Activated T-helper 1 cell treated with Interleukin-2 at 50 U/mL for 16 hours (primary cell): ENCODE results near the gene GDF9.

Experiments
- DNase-seq: peaks from one replicate; pipeline ENCODE4 v3.0.0-alpha.2; 2020; ENCODE audit warnings: low read depth

The GDF9 gene

DNA sequence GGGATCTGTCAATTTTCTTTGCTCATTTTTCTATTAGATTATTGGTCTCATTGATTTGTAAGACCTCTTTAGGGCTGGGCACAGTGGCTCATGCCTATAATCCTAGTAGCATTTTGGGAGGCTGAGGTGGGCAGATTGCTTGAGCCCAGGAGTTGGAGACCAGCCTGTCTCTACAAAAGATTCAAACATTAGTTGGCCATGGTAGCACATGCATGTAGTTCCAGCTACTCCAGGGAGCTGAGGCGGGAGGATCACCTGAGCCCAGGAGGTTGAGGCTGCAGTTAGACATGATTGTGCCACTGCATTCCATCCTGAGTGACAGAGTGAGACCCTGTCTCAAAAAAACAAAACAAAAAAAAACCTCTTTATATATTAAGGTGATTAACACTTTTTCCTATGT lies 29.4 kb downstream of the GDF9 start:
- DNase-seq = no peak

DNA sequence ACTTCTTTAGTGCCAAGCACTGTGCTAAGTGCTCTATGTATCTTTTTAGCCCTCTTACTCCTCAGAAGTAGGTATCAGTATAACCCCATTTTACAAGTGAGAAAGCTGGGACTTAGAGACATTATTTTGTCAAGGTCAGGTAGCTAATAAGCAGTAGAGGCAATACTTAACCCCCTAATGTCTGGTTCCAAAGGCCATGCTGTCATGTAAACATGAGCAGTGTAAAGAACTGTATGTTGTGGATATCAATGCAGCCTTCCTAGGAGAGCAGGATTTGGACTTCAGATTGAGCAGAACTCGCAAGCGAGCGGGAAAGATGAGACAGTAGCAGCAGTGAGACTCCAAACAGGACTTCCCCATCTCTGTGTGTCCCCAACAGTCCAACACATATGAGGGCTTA lies 32.2 kb downstream of the GDF9 start:
- no peak for DNase-seq

DNA sequence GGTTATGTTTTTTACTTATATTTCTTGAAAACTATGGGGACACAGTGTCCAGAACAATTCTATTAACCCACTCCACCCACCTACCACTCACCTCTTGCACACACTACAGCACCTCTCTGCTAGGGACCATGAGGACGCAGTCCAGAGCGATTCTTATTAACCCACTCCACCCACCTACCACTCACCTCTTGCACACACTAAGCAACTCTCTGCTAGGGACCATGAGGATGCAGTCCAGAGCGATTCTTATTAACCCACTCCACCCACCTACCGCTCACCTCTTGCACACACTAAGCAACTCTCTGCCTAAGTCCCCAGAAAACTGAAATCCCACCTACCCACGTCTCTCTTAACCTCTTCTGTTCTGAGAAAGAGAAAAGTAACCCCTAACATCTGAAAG lies 33.7 kb downstream of the GDF9 start:
- DNase-seq = no peak

DNA sequence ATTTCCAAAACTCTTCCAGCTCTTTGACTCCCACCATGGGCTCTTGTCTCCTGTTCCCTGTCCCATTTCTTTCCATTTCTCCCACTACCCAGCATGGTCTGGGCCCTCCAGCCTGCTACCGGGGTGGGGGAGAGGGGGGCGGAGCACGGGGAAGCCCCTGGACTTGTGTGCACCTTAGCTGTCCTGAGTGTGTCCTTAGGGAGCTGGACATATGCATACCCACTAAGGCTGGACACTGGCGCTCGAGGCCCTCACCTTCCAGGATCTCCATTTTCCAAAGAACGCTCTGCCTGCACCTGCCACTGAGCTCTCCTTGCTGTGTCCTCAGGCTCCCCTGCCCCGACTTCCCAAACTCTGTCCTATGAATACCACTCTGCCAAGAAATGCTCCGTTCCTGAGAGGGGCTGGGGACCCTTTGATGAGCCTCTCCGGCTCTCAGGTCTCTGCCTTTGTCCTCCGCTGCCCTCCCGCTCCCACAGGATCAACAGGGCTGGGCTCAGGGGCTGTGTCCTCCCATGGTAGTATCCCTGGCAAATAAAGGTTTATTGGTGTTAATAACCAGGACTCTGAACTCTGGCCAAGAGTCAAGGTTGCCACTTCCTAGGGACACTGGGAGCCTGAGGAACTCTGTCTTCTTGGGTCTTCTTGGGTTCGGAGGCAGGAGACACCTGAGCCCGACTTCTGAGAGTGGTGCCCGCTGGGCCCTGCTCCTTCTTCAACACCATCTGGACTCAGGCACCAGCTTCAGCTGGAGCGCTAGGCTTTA lies 35.0 kb downstream of the GDF9 start:
- DNase-seq = no peak

DNA sequence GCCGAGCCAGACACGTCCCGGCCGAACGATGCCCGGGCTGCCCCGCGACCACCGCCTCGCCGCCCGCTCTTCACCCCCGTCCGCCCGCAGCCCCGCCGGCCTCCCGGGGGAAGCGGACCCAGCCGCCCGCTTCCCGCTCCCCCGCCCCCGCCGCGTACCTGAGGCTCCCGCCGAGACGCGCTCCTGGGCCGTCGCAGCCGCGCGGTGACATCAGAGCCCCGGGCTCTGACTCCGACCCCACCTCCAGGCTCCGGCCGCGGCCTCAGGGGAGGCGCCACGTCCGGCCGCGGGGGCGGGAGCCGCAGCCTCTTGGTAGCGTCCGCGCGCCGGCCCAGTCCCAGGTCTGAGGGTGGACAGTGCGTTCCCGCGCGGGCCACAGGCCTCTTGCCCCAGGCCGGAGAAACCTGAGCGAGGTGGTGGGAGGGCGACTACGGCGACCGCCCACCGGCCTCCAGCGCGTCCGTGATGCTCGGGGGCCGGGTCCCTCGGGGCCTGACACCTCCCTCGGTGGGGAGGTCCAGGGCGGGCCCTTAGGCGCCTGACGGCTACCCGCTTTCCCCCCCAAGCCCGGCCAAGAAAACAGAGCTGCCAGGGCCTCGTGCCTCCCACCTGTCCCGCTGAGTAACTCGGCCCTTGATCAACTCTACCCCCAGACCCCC lies 35.7 kb downstream of the GDF9 start, which contains the start of gene SHROOM1:
TSS of gene SHROOM1 (minus strand) at position 212 of the 659 bp plus-strand sequence. CDS start 4,507 bp downstream, outside the sequence.
- no peak for DNase-seq

DNA sequence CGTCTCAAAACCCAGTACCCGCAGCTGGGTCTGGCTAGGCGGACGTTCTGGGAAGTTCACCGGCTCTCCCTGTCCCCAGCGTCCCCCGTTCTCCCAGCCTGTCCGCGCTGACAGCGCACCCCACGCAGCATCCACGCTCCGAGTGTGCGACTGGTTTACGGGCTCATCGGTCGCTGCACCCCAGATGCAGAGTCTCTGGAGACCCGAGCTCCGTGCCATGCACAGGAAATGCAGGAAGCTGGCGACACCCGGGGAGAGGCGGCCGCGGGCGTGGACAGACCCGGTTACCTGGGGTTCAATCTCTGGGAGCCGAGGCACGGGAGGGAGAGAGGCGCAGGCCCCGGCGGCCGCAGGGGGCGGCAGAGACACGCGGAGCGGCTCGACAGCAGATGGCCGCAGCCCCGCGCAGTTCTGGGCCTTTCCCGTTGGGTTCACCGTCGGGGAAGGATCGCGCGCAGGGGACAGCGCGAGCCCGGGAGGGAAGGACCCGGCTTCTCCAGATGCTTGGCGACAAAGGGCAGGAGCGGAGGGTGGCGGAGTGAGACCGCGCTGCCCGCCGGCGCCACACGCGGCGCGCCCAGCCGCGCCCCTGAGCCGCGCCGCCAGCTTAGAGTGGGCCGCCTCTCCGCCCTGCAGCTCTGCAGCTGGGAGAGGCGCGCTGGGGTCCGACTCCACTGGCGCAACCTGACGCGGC lies 36.4 kb downstream of the GDF9 start:
- peak; percentile 43 for DNase-seq

DNA sequence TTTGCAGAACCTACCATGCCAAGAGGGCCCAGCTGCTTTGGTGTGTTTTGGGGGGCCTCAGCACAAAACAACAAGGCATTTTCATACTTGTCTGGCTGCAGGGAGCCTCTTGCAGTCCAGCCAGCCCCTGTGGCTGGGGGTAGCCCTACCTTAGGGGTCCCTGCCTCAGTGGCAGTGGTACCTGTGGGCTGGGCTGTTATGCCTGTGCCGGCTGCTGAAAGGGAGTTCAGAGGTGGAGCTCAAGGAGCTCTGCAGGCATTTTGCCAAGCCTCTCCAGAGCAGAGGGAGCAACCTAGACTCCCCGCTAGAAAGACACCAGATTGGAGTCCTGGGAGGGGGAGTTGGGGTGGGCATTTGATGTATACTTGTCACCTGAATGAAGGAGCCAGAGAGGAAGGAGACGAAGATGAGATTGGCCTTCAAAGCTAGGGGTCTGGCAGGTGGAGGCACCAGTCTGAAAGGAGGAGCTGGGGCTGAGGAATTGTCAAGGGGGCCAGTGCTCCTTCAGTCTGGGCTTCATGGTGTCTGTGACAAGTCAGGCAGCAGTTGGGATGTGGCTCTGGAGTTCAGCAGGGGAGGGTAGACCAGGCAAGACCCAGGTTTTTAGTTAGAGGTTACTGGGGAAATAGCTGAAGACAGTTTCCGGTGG lies 37.3 kb downstream of the GDF9 start:
- no peak for DNase-seq

DNA sequence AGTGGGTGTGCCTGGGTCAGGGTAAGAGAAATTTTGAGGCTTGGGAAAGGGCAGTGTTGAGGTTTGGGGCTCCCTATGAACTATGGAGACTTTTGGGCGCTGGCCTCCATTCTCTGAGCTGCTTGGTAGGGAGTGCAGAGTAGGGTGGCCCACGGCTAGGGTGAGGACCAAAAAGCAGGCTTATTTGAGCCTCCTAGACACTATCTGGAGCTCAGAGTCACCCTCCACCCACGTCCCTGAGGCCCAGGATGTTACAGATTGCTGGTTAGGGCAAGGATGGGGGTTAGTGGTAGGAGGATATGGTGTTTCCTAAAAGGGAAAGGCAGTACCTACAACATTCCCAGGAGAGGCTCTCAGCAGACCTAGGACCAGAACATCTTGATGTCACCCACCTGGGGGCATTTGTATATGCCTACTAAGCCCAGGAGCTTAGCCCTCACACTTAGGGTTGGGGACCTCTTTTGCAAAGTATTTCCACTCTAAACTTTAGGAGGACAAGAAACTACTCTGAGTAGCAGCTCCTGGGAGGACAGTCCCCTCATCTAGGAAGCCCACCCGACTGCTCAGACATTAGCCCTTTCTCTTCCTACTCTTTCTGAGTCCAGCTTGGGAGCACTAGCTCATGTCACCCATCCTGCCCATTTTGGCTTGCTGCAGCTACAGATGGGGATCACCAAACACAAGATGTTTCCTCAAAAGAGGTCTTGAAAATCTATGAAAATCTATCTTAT lies 38.2 kb downstream of the GDF9 start:
- no peak for DNase-seq

DNA sequence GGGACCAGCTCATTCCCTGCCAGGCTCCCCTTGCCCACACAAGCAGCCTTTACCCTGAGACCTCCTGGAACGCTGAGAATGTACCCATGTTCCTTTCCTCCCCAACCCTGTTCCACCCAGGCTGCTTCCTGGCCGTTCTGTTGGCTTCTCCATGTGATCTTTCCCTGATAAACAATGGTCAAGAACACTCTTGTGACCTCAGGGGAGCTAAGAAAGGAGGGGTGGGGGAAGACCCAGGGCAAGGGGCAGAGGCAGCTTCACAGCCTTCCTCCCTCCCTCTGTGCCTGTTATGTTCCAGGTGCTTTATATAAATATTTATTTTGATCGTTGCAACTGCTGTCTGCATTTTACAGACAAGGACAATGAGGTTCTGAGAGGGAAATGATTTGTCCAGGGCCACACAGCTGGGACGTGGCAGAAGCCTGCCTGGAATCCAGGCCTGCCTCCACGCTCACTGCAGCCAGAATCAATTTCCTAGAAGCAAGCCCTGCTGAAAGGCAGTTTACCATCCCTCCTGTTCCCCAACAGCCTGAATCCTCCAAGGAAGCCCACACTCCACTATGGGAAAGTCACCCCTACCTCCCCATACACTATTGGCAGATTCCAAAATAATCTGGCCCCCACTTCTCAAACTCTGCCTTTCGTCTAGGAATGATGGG lies 39.7 kb downstream of the GDF9 start:
- no peak for DNase-seq

DNA sequence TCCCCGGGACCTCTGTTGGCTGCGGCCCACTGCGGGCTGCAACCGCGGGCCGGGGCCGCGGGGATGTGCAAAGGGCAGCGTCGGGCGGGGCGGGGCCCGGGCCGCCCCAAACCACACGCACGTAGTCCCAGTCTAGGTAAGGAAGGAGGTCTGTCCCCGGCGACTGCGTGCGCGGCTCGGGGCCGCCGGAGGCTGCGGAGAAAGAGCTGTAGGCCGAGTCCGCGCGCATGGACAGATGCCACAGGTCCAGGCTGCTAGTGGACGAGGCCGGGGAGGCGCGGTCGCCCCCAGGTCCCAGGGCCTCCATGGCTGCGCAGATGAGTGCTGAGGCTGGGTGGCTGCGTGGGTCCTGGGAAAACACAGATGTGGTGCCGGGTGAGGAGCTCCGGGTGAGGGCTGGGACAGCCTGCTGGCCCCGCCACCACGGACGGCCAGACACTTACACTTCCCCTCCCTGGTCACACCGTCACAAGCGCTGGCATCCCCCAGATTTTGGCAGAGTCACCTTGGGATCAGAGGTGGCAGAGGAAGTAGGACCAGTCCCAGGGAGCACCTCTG lies 40.4 kb downstream of the GDF9 start:
- no peak for DNase-seq

DNA sequence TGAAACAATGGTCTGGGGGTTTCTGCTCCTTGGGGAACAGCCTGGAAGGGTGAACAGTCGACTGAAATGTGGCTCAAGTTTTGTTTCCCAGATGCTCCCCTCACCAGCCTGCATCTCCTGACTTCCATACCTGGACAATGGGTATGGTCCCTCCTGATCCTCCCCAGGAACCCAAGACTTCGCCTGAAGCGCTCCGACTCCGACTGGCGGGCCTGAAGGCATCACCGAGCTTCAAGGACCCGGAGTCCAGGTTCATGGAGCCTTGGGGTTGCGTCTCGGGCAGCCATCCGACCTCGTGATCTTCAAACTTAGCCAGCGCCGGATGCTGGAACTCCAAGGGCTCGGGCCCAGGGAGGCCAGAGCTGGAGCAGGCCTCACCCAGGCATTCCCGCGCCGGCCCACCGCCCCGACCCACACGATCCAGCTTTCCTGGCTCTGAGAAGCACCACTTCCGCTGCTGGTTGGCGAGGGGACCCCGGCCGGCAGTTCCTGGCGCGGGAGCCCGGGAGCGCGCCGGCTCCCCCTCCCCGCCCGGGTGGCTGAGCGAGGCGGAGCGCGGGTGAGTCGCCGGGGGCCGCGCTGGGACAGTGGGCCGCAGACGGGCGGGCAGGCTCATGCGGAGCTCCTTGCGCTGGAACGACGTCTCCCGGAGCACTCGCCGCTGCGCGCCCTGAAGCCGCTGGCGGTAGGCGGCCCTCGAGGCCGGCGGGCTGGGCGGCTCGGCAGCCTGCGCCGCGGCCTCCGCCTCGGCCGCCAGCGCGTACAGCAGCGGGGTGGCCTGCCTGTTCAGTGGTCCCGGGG lies 41.0 kb downstream of the GDF9 start:
- no peak for DNase-seq

DNA sequence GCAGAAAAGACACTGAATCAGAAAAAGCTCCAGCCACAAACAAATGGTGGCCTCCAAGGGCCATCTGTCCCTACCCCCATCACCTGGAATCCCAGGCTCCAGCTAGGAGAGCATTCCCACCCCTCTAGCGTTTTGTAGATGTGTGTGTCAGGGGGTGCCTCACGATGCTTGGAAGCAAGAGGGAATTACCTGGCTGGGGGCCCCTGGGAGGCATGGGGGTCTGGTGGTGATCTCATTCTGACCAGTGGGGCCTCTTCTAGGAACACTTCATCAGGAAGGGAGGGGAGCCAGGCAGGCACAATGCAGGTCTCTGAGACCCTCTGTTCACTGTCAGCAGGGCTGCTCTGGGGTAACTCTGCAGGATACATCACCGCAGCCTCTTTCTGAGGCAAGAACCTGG lies 41.8 kb downstream of the GDF9 start:
- DNase-seq = no peak

DNA sequence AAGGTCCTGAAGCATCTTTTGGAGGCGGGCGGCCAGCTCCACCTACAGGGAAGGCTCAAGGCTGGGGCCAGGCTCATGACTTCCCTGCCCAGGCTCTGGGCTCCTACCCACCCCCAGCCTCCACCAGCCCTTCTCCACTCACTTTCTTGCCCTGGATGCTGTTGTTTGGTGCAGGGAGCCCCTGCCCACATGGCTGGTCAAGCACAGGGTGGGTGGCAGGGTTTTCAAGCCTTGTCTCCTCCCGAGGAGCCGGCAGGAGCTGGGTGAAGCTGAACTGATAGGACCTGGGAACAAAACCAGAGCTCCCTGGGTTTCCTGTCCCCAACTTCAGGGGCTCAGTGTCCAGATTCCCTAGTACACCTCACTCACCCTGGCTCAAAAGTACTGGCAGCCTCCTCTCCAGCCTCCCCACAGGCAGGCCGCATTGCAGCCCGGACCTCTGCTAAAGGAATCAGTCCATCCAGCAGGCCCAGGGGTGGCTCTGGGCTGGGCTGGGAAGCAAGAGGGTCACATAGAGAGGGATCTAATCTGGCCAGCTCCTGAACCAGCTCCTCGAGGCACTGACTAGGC lies 42.7 kb downstream of the GDF9 start:
- DNase-seq = no peak

DNA sequence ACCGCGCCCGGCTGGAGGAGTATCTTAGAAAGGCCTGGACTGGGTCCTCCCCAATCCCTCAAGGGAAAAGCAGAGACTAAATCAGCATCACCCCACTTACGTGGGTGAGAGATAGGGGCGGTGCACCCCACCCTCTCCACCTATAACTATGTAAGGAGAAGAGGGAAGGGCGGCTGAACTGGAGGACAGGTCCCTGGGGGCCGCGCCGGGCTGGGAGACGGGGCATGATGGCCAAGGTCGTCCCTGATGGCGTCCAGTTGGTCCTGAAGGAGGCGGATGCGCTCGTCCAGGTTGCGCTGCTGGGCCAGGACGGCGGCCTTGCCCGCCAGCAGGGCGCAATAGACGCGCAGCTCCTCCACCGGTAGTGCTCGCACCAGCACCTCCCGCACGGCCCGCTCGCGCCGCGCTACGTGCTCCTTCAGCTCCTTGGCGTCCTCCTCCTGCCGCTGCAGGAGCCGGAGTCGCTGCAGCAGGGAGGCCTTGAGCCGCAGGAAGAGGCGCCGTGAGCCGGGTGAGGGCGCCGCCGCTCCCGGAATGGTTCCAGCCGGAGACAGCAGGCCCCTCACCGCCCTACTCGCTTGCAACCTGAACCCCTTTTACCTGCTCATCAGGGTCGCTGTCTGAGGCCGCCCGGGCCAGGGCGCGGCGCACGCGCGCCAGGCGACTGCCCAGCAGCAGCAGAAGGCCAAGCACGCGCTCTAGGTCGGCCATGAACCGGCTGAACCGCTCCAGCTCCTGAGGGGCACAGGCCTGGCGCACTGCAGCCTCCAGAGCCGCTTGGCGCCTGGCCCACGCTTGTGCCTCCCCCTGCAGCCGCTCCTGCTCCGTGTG lies 43.4 kb downstream of the GDF9 start:
- no peak for DNase-seq

DNA sequence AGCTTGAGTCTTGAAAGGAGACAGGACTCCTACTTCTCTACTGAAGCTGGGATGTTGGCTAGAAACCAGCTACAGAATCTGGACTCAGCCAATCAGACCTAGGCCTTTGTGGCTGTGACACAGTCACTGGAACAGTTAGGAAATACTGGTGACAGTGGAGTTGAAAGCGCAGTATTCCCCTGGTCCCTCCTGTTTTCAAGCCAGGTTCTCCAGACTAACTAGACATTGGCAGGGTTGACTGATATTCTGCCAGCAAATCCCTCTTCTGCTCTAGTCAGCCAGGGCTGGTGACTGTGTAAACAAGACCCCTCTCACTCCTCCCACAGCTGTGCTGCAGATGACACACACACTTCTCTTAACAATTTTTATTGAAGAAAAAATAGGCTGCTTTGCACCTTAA lies 44.5 kb downstream of the GDF9 start:
- no peak for DNase-seq

DNA sequence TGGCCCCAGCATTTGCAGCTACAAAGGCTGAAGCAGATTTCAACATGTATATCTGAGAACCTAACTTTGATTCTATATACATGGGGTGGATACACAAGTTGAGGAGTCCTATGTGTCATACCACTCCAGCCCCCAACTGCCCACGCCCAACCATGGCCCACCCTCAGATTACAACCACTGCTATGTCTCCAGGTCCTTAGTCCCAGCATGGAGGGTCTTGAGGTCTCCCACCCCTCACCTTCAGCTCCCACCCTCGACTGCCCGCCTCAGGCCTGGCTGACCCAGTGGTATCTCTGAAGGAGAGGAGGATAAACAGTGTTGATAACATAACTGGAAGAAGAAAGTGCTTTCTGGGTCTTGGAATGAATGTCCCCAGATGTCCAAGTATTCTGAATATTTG lies 44.9 kb downstream of the GDF9 start:
- DNase-seq = no peak

DNA sequence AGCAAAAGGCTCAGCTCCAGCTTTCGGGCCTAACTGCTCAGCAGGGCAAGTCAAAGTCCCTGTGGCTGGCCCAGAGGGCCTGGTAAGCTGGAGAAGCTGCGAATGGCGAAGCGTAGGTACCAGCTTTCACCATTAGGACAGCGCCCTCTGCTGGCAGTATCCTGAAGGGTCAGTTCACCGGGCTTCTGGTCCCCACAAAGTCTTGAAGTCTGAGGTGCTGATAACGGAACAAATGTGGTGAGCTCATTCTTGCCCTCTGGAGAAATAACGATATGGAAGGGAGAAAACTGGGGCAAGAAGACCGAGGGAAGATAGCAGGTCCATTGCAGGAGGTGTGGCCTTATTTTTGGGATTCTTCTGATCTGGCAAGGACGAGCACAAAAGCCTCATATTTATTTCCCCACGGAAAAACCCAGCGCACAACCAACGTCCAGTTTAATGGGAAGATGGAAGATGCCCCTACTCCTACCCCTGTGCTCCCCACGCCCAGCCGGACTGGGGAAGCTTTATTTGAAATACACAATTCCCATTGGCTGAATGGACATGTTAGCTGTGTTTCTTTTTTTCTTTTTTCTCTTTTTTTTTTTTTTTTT lies 46.0 kb downstream of the GDF9 start:
- peak; percentile 75 for DNase-seq

DNA sequence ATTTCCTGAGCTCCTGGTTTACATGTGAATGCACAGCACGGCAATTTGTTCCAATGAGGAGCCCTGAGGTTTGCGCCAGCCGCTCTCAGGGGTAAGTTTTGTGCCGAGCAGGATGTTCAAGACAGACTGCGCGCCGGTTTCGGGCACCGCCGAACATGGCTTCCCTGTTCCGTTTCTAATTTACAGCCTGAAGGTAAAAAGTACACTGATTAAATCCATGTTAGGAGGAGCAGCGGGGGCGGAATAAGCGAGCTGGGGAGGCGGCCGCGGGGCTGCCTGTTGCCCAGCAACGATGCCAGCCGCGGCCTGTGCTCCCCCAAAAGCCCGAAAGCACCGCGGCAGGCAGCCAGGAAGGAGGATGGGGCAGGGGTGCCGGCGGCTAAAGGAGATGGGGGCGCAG lies 46.8 kb downstream of the GDF9 start:
- DNase-seq = no peak

DNA sequence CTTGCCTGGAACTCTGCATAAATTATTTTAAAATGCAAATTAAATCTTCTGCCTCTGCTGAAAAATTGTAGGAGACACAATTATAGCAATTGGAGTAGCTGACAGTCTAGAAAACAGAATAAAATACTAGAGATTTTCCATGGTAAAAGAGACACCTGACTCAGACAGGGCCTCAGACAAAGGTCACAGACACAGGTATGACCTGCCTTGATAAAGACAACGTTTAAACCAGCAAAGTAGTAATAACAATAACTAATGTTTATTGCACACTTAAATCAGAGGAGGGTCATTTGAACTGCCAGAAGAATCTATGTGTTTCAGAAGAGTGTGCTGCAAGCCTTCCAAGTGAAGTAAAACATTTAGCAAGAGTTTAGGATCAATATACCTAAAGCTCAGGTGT lies 49.3 kb downstream of the GDF9 start:
- no peak for DNase-seq
